Activated CD8-positive, alpha-beta memory T cell treated with anti-CD3 and anti-CD28 coated beads for 36 hours (primary cell): ENCODE measurements around the gene MTERF1. TPM values are rescaled to one million over a fixed set of nuclear protein-coding genes. Genes with fewer than 3 reads are reported as not detected.
"Not testable (repeated sequence)": the region's sequence is repeated elsewhere in the genome, so short reads cannot be mapped to it uniquely, and the experiment has no call there.

ENCODE experiments used
- CTCF ChIA-PET: fragments of 350-600 bp; sonication (Branson Sonifier 250); formaldehyde crosslinking; loops from one replicate; lab custom pipeline; 2021; ENCODE audit warnings: antibody characterized with exemption; lab: Charles Lee
- POLR2A ChIA-PET: fragments of 350-600 bp; sonication (Branson Sonifier 250); formaldehyde crosslinking; loops from one replicate; lab custom pipeline; 2021; ENCODE audit warnings: antibody characterized with exemption; lab: Charles Lee
- total RNA-seq, 2 experiments: library from RNA; stranded (reverse); gene quantifications; one replicate each; pipeline ENCODE4 v1.2.3, GENCODE V29; 2021

MTERF1 gene
- total RNA-seq, 2 experiments from 2014 or later: 17.2 to 19.6 TPM

GRCh38 chr7:91888271-91889175, 8.0 kb upstream of the MTERF1 start:
- CTCF ChIA-PET, POLR2A ChIA-PET: not testable (repeated sequence)

- POLR2A ChIA-PET, CTCF ChIA-PET: not testable (repeated sequence)
Measured at GRCh38 chr7:91887336-91888213, 7.1 kb upstream of the MTERF1 start.

- ChIA-PET POLR2A (no interaction called here), CTCF (no interaction called here)
Measured at GRCh38 chr7:91883676-91884362, 3.3 kb upstream of the MTERF1 start.

- CTCF ChIA-PET: interaction anchor here (1.2 to 2.3 kb wide), 3 partner anchors 17 to 60 kb away, joined by 3 to 11 read pairs (median 4); partner anchors contain the start of gene AKAP9
- POLR2A ChIA-PET: interaction anchor here (2.0 kb wide), 1 partner anchor 60 kb away, joined by 11 read pairs; the partner anchor contains the start of gene AKAP9
Measured at GRCh38 chr7:91880016-91880412, 488 bp downstream of the MTERF1 start.

- CTCF ChIA-PET: interaction anchor here (0.7 kb wide), 1 partner anchor 410 kb away, joined by 3 read pairs; no protein-coding TSS in a partner anchor
Measured at GRCh38 chr7:91876391-91877133, 3.9 kb downstream of the MTERF1 start.

GRCh38 chr7:91875851-91876250, 4.7 kb downstream of the MTERF1 start:
- ChIA-PET POLR2A (no interaction called here), CTCF (interaction anchor here (0.7 kb wide), 1 partner anchor 411 kb away, joined by 3 read pairs; no protein-coding TSS in a partner anchor)

More at GRCh38 chr7:91876391-91877133, 3.9 kb downstream of the MTERF1 start:
- POLR2A ChIA-PET: no interaction called here

- CTCF ChIA-PET: no interaction called here
- POLR2A ChIA-PET: no interaction called here
Measured at GRCh38 chr7:91872928-91873327, 7.6 kb downstream of the MTERF1 start.

GRCh38 chr7:91872069-91872468, 8.4 kb downstream of the MTERF1 start:
- ChIA-PET POLR2A (no interaction called here), CTCF (no interaction called here)

- ChIA-PET POLR2A (no interaction called here), CTCF (interaction anchor here (0.6 kb wide), 1 partner anchor 46 kb away, joined by 3 read pairs; no protein-coding TSS in a partner anchor)
Measured at GRCh38 chr7:91869661-91870060, 10.8 kb downstream of the MTERF1 start.

- CTCF ChIA-PET: no interaction called here
- POLR2A ChIA-PET: no interaction called here
Measured at GRCh38 chr7:91866599-91867148, 13.8 kb downstream of the MTERF1 start.

GRCh38 chr7:91865511-91865910, 15.0 kb downstream of the MTERF1 start:
- POLR2A ChIA-PET: no interaction called here
- CTCF ChIA-PET: no interaction called here

GRCh38 chr7:91864604-91865003, 15.9 kb downstream of the MTERF1 start:
- CTCF ChIA-PET: interaction anchor here (1.2 kb wide), 1 partner anchor 17 kb away, joined by 3 read pairs; no protein-coding TSS in a partner anchor
- POLR2A ChIA-PET: not testable (repeated sequence)

GRCh38 chr7:91864070-91864469, 16.4 kb downstream of the MTERF1 start:
- POLR2A ChIA-PET: no interaction called here
- CTCF ChIA-PET: interaction anchor here (1.2 kb wide), 1 partner anchor 17 kb away, joined by 3 read pairs; no protein-coding TSS in a partner anchor

GRCh38 chr7:91852263-91852741, 28.2 kb downstream of the MTERF1 start:
- ChIA-PET CTCF (no interaction called here), POLR2A (no interaction called here)

- CTCF ChIA-PET: no interaction called here
- POLR2A ChIA-PET: no interaction called here
Measured at GRCh38 chr7:91850455-91850854, 30.0 kb downstream of the MTERF1 start.

GRCh38 chr7:91847876-91848588, 32.5 kb downstream of the MTERF1 start:
- ChIA-PET CTCF (no interaction called here), POLR2A (no interaction called here)

- POLR2A ChIA-PET: no interaction called here
- CTCF ChIA-PET: interaction anchor here (0.7 kb wide), 1 partner anchor 11 kb away, joined by 3 read pairs; no protein-coding TSS in a partner anchor
Measured at GRCh38 chr7:91847231-91847630, 33.3 kb downstream of the MTERF1 start.
